HG03196 (cell line): ENCODE results near the gene P2RY8.
"Not testable (repeated sequence)": the region's sequence is repeated elsewhere in the genome, so short reads cannot be mapped to it uniquely, and the experiment has no call there.

Experiments
- ATAC-seq: cut with Tn5 transposase; IDR thresholded peaks from one replicate; pipeline ENCODE4 v1.9.1; 2021; ENCODE audit not compliant: unreplicated experiment

Gene P2RY8

GRCh38 chrX:1521459-1521956 is 15.5 kb downstream of the P2RY8 start:
- ATAC-seq = peak; percentile 93

- no peak for ATAC-seq
These were observed 16.6 kb downstream of the P2RY8 start for GRCh38 chrX:1520350-1520749.

DNA sequence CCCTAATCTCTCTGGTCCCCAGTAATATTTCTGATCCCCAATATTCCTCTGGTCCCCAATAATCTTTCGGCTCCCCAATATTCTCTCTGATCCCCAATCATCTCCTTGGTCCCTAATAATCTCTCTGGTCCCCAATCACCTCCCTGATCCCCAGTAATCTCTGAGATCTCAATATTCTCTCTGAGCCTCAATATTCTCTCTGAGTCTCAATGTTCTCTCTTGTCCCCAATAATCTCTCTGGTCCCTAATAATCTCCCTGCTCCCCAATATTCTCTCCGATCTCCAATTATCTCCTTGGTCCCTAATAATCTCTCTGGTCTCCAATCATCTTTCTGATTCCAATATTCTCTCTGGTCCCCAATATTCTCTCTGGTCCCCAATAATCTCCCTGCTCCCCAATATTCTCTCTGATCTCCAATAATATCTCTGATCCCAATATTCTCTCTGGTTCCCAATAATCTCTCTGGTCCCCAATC is 17.9 kb downstream of the P2RY8 start:
- no peak for ATAC-seq

DNA sequence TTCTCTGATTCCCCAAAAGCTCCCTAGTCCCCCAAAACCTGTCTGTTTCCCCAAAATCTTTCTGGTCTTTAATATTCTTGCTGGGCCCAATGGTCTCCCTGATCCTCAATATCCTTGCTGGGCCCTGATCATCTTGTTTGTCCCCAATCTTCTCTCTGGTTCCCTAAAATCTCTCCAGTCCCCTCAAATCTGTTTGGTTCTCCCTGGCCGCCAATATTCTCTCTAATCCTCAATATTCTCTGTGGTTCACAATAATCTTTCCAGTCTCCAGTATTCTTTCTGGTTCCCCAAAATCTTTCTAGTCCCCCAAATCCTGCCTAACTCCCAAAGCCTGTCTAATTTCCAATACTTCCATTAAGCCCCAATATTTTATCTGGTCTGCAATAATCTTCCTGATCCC is 18.5 kb downstream of the P2RY8 start:
- no peak for ATAC-seq

GRCh38 chrX:1516596-1517104 is 20.3 kb downstream of the P2RY8 start:
- no peak for ATAC-seq

GRCh38 chrX:1511829-1512228 is 25.2 kb downstream of the P2RY8 start:
- ATAC-seq = no peak

GRCh38 chrX:1511150-1511549 is 25.8 kb downstream of the P2RY8 start:
- ATAC-seq = no peak

GRCh38 chrX:1507511-1508463 is 29.2 kb downstream of the P2RY8 start:
- peak; percentile 59 for ATAC-seq

GRCh38 chrX:1506916-1507315 is 30.1 kb downstream of the P2RY8 start:
- ATAC-seq = no peak

- ATAC-seq = no peak
These were observed 34.1 kb downstream of the P2RY8 start for GRCh38 chrX:1502853-1503252.

- ATAC-seq = peak; percentile 60
These were observed 34.7 kb downstream of the P2RY8 start for GRCh38 chrX:1502241-1502640.

DNA sequence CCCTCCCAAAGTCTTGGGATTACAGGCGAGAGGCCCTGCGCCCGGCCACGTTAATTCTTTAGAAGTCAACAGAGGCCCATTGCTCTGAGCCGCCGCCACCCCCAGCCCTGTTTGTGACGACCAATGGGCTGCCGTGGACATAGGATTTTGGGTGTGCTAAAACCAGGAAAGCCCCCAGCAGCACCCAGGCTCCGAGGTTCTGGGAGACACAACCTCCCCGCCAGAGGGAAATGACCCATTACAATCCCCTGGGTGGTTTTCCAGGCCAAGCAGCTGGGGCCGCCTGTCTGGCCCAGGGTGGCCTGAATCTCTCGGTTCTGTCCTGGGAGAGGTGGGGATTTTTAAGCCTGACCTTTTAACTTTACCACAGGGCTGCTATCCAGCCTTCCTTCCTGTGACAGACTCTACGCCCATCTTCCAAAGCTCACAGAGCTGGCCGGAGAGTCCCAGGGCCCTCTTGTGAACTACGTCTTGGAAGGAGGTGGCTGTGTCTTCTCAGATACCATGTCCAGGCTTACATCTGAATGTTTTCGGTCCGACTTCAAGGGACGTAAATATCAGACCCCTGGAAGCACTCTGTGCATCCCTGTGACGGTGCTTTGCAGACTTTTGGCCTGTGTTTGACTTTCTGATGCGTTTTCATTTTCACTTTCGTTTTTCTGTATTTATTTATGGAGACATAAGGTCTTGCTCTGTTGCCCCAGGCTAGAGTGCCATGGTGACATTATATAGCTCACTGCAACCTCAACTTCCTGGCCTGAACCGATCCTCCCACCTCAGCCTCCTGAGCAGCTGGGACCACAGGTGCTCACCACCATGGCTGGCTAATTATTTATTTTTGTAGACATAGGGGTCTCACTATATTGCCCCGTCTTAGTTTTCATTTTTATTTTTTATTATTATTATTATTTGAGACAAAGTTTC is 36.0 kb downstream of the P2RY8 start:
- ATAC-seq = peak; percentile 62

DNA sequence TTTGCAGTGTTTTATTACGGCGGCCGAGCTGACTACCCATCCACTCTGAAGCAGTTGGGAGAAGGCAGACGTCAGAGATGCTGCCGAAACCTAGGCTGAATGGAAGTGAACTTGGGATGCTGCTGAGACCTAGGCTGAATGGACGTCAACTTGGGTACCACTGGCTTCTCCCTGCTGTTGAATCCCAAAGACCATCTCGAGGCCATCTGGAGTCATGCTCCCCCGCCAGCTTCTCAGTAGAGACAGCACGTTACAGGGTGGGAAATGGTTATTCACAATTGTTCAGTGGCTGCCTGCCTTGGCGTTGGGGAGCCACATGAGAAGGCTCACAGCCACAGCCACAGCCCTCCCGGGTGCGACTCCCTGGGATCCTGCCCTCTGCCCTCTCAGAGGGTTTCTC is 40.9 kb downstream of the P2RY8 start:
- no peak for ATAC-seq

DNA sequence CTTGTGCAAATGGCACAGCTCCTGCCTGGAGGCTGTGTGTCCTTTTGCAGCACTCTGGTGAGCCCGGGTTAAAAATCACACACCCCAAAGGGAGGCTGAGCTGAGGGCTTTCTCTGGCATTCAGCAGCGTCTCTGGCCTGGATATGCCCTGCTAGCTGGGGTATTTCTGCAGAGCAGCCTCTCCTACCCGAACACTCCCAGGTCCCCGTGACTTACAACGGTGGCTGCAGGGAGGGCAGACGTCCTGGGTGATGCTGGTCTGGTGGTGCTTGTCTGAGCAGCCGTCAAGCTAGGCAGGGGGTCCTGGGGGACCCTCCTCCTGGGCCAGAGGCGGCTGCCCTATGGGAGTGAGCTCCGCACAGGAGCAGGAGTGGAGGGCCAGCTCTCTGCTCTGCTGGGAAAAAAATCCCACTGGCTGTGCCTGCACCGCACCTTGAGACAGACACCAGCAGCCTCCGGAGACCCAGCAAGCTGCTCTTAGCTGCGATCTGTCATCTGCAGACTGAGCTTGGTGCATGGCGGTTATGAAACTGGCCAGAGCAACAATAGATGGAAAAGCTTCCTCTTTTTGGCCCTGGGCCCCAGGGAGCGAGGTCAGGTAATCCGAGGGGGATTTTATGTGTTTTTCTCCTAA is 43.0 kb downstream of the P2RY8 start:
- ATAC-seq = peak; percentile 63

DNA sequence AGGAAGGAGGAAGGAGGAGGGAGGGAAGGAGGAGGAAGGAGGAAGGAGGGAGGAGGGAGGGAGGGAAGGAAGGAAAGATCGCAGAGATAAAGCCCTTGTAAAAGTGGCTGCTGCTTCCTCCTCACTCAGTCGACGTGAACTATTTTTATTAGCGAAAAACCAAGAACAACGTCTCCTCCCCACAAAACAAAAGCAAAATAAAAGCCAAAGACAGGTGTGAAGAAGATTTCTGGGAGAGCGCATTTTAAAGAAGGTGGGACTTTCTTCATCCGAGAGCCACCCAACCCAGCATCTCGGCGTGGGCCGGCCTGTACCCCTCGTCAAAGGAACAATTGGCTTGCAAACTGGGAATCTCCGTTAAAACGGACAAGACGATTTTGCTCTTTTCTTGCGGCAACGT is 43.6 kb downstream of the P2RY8 start:
- peak; percentile 2 for ATAC-seq

DNA sequence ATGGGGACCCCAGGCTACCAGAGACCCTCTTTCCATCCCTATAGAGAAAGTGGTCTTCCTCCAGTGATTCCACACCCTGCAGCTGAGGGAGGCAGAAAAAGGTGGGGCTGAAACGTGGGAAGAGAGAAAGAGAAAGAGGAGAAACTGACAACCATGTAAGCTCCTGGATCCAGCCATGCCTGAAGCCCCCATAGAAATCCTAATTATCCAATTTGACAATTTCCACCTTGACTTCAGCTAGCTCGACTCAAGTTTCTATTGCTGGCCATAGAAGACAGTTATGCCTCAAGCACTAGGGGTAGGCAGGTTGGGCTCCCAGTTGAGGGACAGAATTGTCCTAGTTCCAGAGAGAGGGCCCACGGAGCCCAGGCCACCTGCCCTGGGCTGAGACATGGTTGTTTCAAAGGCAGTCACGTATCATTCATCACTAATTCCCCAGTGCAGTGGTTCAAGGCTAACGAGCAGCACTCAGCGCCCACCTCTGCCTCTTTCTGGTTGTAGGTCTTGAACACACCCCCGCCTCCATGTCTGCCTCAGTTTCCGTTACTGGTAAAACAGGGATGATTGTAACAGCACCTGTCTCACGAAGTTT is 44.5 kb downstream of the P2RY8 start:
- ATAC-seq = no peak

- peak; percentile 74 for ATAC-seq
These were observed 45.1 kb downstream of the P2RY8 start for GRCh38 chrX:1491851-1492349.

GRCh38 chrX:1491248-1491647 is 45.7 kb downstream of the P2RY8 start:
- ATAC-seq = not testable (repeated sequence)

DNA sequence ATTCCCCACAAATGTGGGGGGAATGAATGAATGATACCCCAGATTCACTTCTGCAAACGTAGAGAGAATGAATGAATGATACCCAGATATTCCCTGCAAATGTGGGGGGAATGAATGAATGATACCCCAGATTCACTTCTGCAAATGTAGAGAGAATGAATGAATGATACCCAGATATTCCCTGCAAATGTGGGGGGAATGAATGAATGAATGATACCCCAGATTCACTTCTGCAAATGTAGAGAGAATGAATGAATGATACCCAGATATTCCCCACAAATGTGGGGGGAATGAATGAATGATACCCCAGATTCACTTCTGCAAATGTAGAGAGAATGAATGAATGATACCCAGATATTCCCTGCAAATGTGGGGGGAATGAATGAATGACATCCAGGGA is 46.3 kb downstream of the P2RY8 start:
- not testable (repeated sequence) for ATAC-seq

DNA sequence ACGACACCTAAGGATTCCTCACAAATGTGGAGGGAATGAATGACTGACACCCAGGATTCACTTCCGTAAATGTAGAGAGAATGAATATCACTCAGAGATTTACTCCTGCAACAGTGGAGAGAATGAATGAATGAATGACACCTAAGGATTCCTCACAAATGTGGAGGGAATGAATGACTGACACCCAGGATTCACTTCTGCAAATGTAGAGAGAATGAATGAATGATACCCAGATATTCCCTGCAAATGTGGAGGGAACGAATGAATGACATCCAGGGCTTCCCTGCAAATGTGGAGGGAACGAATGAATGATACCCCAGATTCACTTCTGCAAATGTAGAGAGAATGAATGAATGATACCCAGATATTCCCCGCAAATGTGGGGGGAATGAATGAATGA is 47.6 kb downstream of the P2RY8 start:
- not testable (repeated sequence) for ATAC-seq
